ENCODE measurements around the gene ANKMY1. TPM values are rescaled to one million over a fixed set of nuclear protein-coding genes. Genes with fewer than 3 reads are reported as not detected.

The ANKMY1 gene
- total and polyA plus RNA-seq, 2 experiments from 2014 or later: 5.1 to 10.1 TPM

DNA sequence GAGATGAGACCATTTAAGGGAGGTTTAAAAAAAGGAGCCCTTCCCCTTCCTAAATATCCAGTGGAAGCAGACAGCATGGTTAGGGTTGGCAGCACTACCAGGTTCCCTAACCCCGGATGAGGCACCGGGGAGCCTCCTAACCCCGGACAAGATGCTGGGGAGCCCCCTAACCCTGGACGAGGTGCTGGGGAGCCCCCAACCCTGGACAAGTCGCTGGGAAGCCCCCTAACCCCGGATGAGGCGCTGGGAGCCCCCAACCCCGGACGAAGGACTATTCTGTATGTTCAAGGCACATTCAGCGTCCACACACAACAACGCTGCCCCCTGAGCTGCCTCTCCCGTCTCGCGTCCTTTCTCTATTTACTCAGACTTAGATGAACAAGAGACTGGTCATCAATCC is 51.9 kb downstream of the ANKMY1 start:
- TF ChIP-seq EZH2phosphoT487 (IDR thresholded peaks at IDR 0.05; ENCODE audit: insufficient read depth, low read depth) (no peak), EZH2 (IDR thresholded peaks at IDR 0.05; ENCODE audit: insufficient read depth, poor library complexity, severe bottlenecking) (no peak)
- Histone ChIP-seq H3K36me3 (ENCODE audit: low read depth) (no peaks in the 10 kb centered on the region), H3K4me2 (ENCODE audit: unreplicated experiment) (no peak overlapping the region), H4K20me1 (ENCODE audit: insufficient read depth) (no peaks in the 10 kb centered on the region), H2AFZ (no peak overlapping the region), H3K27ac (no peak overlapping the region), H3K9me3 (ENCODE audit: low read depth) (no peaks in the 10 kb centered on the region), H3K4me1 (ENCODE audit: insufficient read depth) (no peaks in the 10 kb centered on the region), H3K79me2 (ENCODE audit: insufficient read depth) (no peaks in the 10 kb centered on the region), H3K9me2 (ENCODE audit: insufficient read depth) (no peaks in the 10 kb centered on the region), H3K27me3 (replicated peaks; ENCODE audit: insufficient read depth) (no peaks in the 10 kb centered on the region), H3K9ac (no peak overlapping the region), H3K4me3 (no peak overlapping the region), H3F3A (ENCODE audit: insufficient read depth) (no peaks in the 10 kb centered on the region)
- DNase-seq: no peak
- in situ Hi-C loops (cut with MboI): no loop called here
- WGBS, 2 experiments (ENCODE audit: low coverage in 1 of 2, low lambda C conversion rate in 2 of 2, missing lambda C conversion rate in 2 of 2): 81 to 94% methylated on average over 12 to 14 of the region's 14 CpGs

DNA sequence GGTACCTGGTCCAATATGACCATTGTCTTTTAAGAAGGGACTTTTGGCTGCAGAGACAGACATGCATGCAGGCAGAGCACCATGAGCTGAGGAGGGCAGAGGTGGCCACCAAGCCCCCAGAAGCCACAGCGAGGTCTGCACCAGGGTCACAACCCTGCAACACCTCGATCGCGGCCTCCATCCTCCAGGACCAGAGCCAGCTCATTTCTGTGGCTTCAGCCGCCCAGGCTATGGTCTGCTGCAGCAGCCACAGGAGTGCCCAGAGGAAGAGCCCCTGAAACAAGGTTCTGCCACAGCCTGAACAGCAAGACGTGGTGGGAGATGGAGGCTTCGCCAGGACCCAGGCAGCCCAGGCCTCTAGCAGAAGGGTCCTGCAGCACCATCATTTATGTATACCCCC is 53.9 kb downstream of the ANKMY1 start:
- no peak overlapping the region for H3K9ac ChIP-seq
- 87 to 91% methylated on average over 7 of the region's 7 CpGs for WGBS, 2 experiments (ENCODE audit: low coverage in 1 of 2, low lambda C conversion rate in 2 of 2, missing lambda C conversion rate in 2 of 2)
- H3F3A ChIP-seq (ENCODE audit: insufficient read depth): no peaks in the 10 kb centered on the region
- H3K9me3 ChIP-seq (ENCODE audit: low read depth): no peaks in the 10 kb centered on the region
- H3K9me2 ChIP-seq (ENCODE audit: insufficient read depth): no peaks in the 10 kb centered on the region
- in situ Hi-C loops (cut with MboI): no loop called here
- H3K27ac ChIP-seq: no peak overlapping the region
- no peaks in the 10 kb centered on the region for H3K79me2 ChIP-seq (ENCODE audit: insufficient read depth)
- no peaks in the 10 kb centered on the region for H3K36me3 ChIP-seq (ENCODE audit: low read depth)
- H3K27me3 ChIP-seq (replicated peaks; ENCODE audit: insufficient read depth): no peaks in the 10 kb centered on the region
- TF ChIP-seq EZH2phosphoT487 (IDR thresholded peaks at IDR 0.05; ENCODE audit: insufficient read depth, low read depth): no peak
- TF ChIP-seq EZH2 (IDR thresholded peaks at IDR 0.05; ENCODE audit: insufficient read depth, poor library complexity, severe bottlenecking): no peak
- no peaks in the 10 kb centered on the region for H4K20me1 ChIP-seq (ENCODE audit: insufficient read depth)
- H3K4me2 ChIP-seq (ENCODE audit: unreplicated experiment): no peak overlapping the region
- no peak overlapping the region for H2AFZ ChIP-seq
- no peak overlapping the region for H3K4me3 ChIP-seq
- no peaks in the 10 kb centered on the region for H3K4me1 ChIP-seq (ENCODE audit: insufficient read depth)
- no peak for DNase-seq

DNA sequence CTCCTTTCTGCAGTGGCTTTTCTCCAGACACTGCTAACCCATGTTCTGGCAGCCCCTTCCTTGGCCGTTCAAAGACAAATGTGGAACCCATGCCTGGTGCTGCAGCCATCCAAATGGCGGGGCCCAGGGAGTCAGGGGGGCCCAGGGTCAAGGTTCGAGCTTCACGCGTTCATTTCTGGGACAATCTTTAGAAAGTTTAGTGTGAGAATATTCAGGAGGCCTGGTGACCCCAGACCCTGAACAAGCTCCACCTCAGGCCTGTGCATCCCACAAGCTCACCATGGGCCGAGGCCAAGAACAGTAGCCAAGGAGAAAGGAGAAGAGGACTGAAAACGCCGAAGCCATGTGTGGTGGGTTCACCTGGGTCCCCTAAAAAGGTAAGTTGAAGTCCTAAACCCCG is 54.4 kb downstream of the ANKMY1 start:
- 79 to 83% methylated on average over 9 of the region's 9 CpGs for WGBS, 2 experiments (ENCODE audit: low coverage in 1 of 2, low lambda C conversion rate in 2 of 2, missing lambda C conversion rate in 2 of 2)
- Histone ChIP-seq H3K27ac (no peak overlapping the region), H3K4me2 (ENCODE audit: unreplicated experiment) (no peak overlapping the region), H3F3A (ENCODE audit: insufficient read depth) (no peaks in the 10 kb centered on the region), H3K9me2 (ENCODE audit: insufficient read depth) (no peaks in the 10 kb centered on the region), H3K4me3 (no peak overlapping the region), H3K27me3 (replicated peaks; ENCODE audit: insufficient read depth) (no peaks in the 10 kb centered on the region), H3K9me3 (ENCODE audit: low read depth) (no peaks in the 10 kb centered on the region), H3K9ac (no peak overlapping the region), H3K4me1 (ENCODE audit: insufficient read depth) (no peaks in the 10 kb centered on the region), H3K79me2 (ENCODE audit: insufficient read depth) (no peaks in the 10 kb centered on the region), H2AFZ (no peak overlapping the region), H4K20me1 (ENCODE audit: insufficient read depth) (no peaks in the 10 kb centered on the region), H3K36me3 (ENCODE audit: low read depth) (no peaks in the 10 kb centered on the region)
- TF ChIP-seq EZH2phosphoT487 (IDR thresholded peaks at IDR 0.05; ENCODE audit: insufficient read depth, low read depth) (no peak), EZH2 (IDR thresholded peaks at IDR 0.05; ENCODE audit: insufficient read depth, poor library complexity, severe bottlenecking) (no peak)
- in situ Hi-C loops (cut with MboI): no loop called here
- DNase-seq: no peak

DNA sequence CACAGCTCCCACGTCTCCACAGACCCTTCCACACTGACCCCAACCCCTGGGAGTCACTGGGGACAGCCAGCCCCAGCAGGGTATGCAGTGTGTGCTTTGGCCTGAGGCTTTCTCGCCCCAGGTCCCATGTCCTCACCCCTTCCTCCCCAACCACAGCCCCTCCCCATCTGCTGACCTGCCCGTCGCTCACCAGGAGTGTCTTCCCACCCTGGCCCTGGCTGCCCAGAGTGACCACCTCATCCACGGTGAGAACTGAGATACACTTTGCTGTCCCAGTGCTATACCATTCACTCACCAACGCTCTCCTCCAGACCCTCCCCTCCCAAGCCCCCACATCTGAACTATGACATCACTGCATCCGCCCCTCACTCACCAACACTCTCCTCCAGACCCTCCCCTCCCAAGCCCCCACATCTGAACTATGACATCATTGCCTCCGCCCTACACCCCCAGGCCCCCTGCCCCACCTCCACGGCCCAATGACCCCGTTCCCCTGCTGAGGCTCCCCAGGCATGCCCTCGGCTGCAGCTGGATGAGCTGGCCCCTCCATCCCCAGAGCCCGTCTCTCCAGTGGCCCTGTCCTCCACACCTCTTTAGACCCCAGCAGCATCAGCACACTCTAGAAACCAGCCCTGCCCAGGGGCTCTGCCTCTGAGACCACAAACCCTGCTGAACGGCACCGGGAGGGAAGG is 55.2 kb downstream of the ANKMY1 start:
- in situ Hi-C loops (cut with MboI): no loop called here
- WGBS, 2 experiments (ENCODE audit: low coverage in 1 of 2, low lambda C conversion rate in 2 of 2, missing lambda C conversion rate in 2 of 2): 66 to 68% methylated on average over 7 to 14 of the region's 14 CpGs
- Histone ChIP-seq H3K4me2 (ENCODE audit: unreplicated experiment) (no peak overlapping the region), H4K20me1 (ENCODE audit: insufficient read depth) (no peaks in the 10 kb centered on the region), H3K4me1 (ENCODE audit: insufficient read depth) (no peaks in the 10 kb centered on the region), H2AFZ (no peak overlapping the region), H3K4me3 (no peak overlapping the region), H3K9me2 (ENCODE audit: insufficient read depth) (no peaks in the 10 kb centered on the region), H3F3A (ENCODE audit: insufficient read depth) (no peaks in the 10 kb centered on the region), H3K27ac (no peak overlapping the region), H3K79me2 (ENCODE audit: insufficient read depth) (no peaks in the 10 kb centered on the region), H3K9ac (no peak overlapping the region), H3K36me3 (ENCODE audit: low read depth) (no peaks in the 10 kb centered on the region), H3K27me3 (replicated peaks; ENCODE audit: insufficient read depth) (no peaks in the 10 kb centered on the region), H3K9me3 (ENCODE audit: low read depth) (no peaks in the 10 kb centered on the region)
- no peak for TF ChIP-seq EZH2 (IDR thresholded peaks at IDR 0.05; ENCODE audit: insufficient read depth, poor library complexity, severe bottlenecking)
- TF ChIP-seq EZH2phosphoT487 (IDR thresholded peaks at IDR 0.05; ENCODE audit: insufficient read depth, low read depth): no peak
- no peak for DNase-seq
